Anterior cingulate cortex (tissue), 58 donors: ENCODE measurements around the gene CCSER1.
A peak's percentile ranks its signal among the peaks of the same experiment; 100 is the strongest.

Experiments
- DNase-seq, 58 donors: peaks; one replicate each; lab custom pipeline; 2025; lab: John Stamatoyannopoulos, UW

The CCSER1 gene

DNA sequence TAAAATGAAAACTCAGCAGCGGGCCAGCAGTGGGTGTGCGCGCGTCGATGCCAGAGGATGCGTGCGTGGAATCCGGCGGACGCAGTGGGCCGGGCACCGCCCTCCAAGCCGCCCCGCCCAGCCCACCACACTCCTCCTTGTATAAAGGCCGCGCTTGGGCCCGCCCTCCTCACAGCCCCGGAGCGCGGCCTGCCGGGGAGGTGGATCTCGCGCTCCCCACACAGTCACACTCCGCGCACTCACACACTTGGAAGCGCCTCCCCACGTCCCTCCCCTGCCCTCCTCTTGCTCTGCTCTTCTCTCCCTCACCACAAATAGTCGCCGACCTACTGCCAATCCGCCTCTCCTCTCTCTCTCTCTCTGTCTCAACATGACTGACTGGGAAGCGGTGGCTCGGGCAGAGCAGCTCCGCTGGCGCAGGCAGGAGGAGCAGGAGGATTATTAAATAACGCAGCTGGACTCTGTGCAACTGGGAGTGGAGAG, at the start of gene CCSER1:
CCSER1 (plus strand) TSS at position 172 of the 483 bp plus-strand sequence.
- DNase-seq, result peak in 54 of 58 donors; percentile 8 to 83 (median 48)

GRCh38 chr4:90078440-90078839, 48.8 kb upstream of the CCSER1 start:
- DNase-seq, result no peak

DNA sequence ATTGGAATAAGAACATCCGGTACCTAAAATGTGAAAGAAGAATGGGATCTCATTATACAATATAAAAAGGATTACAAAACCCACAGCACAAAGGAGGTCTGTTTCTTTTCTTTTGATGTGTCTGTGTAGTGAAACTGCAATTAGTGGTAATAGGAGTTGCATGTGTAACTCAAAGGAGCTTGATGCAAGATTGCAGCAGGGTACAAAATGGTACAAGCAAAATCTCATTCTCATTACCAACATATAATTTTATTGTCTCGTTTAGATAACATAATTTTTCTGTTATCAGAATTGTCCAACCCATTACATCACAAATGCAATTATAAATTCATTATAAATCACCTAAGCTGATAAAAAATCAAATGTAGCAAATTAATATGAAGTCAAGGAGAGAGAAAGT, 47.1 kb upstream of the CCSER1 start:
- DNase-seq, result no peak

DNA sequence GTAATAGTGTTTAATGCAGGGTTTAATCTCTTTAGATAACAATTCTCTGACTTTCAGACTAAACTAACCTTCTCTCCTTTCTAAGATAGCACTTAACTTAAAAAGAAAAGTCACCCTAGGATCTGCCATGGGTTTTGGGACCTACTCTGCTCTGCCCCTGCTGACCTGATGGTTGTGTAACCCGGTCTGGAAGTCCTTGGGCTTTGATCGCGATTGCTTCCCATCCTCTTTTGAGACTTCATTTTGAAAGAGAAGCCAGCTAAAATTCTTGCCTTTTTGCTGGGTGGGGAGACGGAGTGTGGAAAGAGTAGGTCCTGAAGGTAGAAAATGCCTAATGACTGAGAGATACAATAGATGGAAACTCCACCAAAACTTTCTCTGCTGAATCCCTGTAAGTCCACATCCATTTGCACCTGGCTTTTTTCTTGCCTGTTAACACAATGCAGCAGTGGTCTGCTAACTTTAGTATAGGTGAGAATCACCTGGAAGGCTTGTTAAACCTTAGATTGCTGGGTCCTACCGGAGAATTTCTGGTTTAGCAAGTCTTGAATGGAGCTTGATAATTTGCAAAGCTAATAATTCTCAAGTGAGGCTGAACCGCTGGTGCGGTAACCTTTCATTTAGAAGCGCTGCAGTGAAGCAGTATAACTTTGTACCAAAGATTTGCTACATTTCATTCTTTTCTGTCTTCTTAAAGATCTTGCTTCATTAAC, 45.6 kb upstream of the CCSER1 start:
- no peak for DNase-seq

DNA sequence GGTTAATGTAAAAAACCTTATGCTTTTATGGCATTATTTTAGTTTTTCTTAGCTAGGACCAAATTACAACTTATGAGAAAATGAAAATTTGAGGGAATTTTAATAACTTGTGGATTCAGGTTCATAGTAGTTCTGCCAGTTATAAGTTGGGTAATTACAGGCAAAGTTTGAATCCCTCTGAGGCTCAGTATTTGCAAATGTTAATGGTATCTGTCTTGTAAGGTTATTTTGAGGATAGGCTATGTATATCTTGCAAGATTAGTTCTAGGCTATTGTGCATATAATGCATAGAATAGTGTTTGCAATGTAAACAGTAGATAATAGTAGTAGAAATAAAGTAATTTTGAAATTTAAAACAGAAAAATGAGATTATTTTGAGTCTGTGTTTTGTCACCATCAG, 44.7 kb upstream of the CCSER1 start:
- DNase-seq, result no peak

- no peak for DNase-seq
Observed at GRCh38 chr4:90084277-90084966, 42.8 kb upstream of the CCSER1 start.

DNA sequence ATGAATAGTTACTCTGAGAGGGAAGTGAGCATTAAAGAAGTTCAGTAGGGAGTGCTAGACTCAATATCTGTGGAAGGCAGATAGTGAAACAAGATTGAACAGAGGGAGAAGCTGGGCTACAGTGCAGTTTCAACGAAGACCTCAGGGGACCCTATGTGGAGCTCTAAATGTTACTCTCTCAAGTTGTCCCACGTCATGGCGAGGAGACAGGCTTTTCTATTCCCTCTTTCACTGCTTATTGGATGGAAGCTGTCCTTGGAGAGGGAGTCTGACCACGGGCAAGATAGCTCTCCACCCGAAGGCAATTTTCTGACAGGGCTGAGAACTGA, 42.3 kb upstream of the CCSER1 start:
- no peak for DNase-seq

GRCh38 chr4:90093526-90093925, 33.7 kb upstream of the CCSER1 start:
- no peak for DNase-seq

DNA sequence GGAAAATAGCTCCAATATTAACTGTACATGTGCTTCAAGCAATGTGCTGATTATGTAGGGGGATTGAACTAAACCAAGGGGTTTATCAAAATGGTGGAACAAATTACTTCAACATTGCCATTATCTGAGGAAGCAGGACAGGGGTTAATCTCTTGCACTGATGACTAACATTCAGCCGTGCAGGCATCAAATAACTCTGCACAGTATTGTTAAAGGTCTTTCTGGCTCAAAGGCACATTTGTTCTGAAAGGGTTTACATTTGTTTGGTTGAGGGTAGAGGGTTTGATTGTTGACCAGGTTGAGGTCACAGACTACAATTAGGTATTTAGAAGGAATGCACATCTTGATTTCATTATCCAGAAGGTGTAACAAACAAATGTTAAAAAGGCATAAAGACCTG, 32.2 kb upstream of the CCSER1 start:
- DNase-seq, result no peak

DNA sequence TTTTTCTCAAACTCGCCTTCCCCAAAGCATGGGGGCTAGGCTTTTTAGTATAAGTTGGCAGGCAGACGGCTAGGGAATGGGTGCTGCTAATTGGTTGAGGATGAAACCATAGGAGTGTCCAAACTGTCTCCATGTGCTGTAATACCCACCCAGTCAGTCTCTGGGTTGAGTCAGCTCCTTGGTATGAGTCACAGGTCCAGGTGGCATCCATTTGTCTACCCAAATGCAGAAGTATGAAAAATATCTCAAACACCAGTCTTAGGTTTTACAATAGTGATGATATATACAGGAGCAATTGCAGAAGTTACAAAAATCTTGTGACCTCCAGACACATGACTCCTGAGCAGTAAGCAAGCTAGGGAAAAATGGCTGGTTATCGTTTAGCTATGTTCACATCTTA, 27.4 kb upstream of the CCSER1 start:
- no peak for DNase-seq

GRCh38 chr4:90103991-90104390, 23.2 kb upstream of the CCSER1 start:
- no peak for DNase-seq

GRCh38 chr4:90105274-90105673, 21.9 kb upstream of the CCSER1 start:
- DNase-seq, result no peak

GRCh38 chr4:90112715-90113114, 14.5 kb upstream of the CCSER1 start:
- DNase-seq, result no peak

DNA sequence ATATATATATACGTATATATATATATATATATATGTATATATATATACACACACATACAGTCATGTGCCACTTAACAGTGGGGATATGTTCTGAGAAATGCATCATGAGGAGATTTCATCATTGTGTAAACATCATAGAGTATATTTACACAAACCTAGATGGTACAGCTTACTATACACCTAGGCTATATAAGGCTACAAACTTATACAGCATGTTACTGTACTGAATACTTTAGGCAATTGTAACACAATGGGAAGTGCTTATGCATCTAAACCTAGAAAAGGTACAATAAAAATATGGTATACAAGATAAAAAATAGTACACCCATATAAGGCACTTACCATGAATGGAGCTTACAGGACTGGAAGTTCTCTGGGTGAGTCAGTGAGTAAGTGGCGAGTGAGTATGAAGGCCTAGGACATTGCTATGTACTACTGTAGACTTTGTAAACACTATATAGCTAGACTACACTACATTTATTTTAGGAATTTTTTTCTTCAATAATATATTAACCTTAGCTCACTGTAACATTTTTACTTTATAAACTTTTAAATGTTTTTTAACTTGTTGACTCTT, 13.2 kb upstream of the CCSER1 start:
- no peak for DNase-seq

- DNase-seq, result no peak
Observed at GRCh38 chr4:90118527-90119195, 8.5 kb upstream of the CCSER1 start.

- no peak for DNase-seq
Observed at GRCh38 chr4:90120037-90120436, 7.2 kb upstream of the CCSER1 start.

GRCh38 chr4:90120815-90121214, 6.4 kb upstream of the CCSER1 start:
- DNase-seq, result no peak

DNA sequence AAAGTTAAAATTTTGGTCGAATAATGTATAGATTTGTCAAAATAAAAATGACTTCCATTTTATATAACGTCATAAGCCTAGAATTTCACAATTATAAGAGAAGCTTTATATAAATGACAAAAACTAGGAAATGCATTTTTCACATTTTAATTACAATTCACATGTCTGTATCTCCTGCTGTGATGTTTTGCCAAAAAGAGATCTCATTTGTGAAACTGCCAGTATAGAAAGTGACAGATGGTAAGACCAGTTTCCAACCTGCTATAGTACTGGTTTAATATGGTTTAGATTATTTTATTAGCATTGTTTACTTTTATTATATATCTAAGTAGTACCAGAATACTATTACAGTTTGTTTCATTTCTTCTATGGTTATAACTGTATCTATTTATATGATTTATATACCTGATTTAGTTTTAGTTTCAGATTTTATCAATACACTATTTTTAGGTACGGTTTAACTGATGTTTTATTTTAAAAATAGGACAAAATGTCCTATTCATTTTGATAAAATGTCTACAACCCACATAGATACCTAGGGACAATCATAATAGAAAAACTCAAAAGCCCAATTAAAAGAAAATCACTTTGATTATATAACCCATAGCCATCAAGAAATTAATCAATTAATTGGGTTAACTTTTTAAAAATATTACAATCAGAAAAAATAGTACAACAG, 5.4 kb upstream of the CCSER1 start:
- no peak for DNase-seq

GRCh38 chr4:90122355-90122748, 4.8 kb upstream of the CCSER1 start:
- DNase-seq, result no peak

DNA sequence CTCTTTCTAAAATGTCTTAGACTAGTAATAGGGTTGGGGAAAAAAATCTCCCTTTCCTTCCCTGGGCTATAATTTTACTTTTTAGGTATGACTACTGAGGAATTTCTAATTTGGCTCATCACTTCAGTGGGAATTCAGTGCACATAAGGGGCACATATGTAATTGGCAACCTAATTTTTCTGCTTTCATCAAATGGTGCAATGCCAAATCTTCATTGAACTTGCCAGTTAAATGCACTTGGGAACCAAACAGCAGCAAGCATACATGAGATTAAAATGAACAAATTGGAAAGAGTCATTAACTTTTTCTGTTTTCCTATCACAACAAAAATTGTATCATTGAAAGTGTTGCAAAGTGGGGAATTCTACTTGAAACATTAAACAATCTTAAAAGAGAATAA, 2.9 kb upstream of the CCSER1 start:
- DNase-seq, result no peak

DNA sequence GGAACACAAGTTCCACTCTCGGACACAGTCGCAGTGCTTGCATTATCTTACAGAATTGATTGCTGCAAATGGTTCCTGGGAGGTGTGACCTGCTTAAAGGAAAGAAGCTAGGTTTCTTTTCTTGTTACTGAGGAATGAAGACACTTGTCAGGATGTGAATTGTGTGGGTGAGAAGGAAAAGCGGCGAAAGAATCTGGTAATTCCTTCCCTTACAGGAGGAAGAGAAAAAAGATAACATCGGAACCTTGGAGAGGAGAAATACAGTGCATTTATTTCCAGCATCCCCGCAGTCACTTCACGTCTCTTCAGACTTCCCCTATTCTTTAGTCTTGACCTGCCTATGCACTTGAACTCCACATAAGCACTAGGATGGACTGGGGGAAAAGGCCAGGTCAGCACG, 389 bp upstream of the CCSER1 start:
- DNase-seq, result no peak
